GM12874 (cell line): ENCODE data around the gene WASHC4.

Experiments
- TF ChIP-seq, protein P1 (sequence below): IDR thresholded peaks from 2 replicates; pipeline ENCODE4 v1.5.1; 2011; ENCODE audit warnings: low read depth, mild to moderate bottlenecking, control low read depth, low read length, moderate library complexity; ENCODE audit not compliant: insufficient read depth

Gene WASHC4

GRCh38 chr12:105142259-105142658 is 34.7 kb downstream of the WASHC4 start:
- TF ChIP-seq, protein P1, sequence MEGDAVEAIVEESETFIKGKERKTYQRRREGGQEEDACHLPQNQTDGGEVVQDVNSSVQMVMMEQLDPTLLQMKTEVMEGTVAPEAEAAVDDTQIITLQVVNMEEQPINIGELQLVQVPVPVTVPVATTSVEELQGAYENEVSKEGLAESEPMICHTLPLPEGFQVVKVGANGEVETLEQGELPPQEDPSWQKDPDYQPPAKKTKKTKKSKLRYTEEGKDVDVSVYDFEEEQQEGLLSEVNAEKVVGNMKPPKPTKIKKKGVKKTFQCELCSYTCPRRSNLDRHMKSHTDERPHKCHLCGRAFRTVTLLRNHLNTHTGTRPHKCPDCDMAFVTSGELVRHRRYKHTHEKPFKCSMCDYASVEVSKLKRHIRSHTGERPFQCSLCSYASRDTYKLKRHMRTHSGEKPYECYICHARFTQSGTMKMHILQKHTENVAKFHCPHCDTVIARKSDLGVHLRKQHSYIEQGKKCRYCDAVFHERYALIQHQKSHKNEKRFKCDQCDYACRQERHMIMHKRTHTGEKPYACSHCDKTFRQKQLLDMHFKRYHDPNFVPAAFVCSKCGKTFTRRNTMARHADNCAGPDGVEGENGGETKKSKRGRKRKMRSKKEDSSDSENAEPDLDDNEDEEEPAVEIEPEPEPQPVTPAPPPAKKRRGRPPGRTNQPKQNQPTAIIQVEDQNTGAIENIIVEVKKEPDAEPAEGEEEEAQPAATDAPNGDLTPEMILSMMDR, result no peak

DNA sequence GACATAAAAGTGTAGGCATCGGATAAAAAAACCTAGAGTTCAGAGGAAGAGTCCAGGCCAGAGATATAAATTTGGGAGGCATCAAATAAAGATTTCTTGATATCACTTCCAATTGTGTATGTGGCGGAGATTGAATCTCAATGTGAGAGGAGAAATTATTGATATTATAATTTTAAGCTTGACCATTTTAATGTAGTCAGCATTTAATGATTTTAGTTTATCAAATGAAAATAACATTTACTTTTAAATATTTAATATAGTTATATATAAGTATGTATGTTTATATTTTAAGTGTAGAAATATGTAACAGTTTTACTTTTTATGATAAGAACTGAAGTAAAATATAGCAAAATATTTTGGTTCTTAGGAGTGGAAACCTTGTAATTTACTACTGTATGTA is 48.7 kb downstream of the WASHC4 start:
- TF ChIP-seq, protein P1, result no peak

DNA sequence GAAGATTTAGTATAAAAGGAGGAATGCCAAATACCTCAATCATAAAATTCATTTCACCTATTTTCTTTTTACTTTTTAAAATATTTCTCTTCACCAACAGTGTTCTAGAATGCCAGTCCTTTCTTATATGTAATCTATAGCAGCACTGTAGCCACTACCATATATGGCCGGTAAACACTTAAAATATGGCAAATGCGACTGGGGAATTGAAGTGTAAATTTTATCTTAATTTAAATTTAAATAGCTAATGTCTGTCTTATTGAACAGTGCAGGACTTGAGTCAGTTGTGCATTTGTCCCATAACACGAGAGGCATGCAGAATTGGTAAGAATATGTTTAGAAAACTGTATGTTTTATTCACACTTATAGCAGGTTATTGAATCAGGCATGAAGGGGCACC is 50.1 kb downstream of the WASHC4 start:
- TF ChIP-seq, protein P1, result no peak

DNA sequence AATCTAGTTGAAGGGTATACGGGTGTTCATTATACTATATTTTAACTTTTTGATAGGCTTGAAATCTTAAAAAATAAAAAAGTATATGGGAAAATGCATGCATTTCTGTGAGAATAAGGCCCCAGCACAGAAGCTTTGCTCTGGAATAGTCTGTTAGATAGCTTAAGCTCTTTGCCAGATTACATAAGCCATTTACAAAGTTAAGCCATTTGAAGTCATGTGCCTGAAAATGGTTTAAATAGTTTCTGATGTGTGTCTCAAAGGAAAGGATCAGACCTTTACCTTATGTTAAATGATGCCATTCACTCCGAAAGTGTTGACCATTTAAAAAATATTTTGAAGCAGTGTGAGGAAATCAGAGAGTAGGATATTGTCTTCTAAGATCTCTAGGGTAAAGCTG is 51.3 kb downstream of the WASHC4 start:
- TF ChIP-seq, protein P1, result no peak

- TF ChIP-seq, protein P1, result no peak
Measured at GRCh38 chr12:105162174-105162573, 54.6 kb downstream of the WASHC4 start.

DNA sequence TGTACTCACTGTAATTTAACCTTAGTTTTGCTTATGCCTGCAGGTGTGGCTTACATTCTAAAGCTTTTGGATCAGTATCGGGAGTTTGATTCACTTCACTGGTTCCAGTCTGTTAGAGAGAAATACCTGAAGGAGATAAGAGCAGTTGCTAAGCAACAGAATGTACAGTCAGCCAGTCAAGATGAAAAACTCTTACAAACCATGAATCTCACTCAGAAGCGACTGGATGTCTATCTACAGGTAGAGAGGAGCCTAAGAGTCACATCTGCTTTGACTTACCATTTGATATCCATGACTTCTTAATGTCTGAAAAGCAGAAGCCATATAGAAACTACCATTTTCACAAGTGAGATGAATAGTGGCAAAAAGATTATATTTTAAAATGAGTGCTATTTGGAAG is 56.5 kb downstream of the WASHC4 start:
- TF ChIP-seq, protein P1, result no peak

GRCh38 chr12:105166736-105167135 is 59.2 kb downstream of the WASHC4 start:
- TF ChIP-seq, protein P1, result no peak

DNA sequence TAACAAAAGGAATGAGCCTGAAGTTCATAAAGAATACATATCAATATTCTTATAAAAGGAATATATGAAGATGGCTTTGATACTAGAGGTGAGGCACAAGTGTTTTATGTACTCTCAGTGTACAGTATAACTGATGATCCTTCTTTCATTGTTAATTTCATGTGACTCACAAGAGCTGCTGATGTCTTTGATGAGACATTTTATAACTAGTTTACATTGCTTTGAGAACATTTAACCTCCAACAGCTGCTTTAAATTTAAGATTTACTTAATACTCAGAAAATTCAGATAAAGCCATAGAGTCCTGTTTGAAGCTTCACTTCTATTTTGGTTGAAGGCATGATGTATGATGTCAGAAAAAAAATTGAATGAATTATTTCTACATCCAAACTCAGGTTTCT is 59.8 kb downstream of the WASHC4 start:
- TF ChIP-seq, protein P1, result no peak
